HG03060 (cell line): Measurements from ENCODE around the gene KLHL2.
"Not testable (repeated sequence)": the region's sequence is repeated elsewhere in the genome, so short reads cannot be mapped to it uniquely, and the experiment has no call there.

Experiments
- ATAC-seq: cut with Tn5 transposase; IDR thresholded peaks from one replicate; pipeline ENCODE4 v1.9.1; 2021; ENCODE audit warnings: low read depth, moderate number of reproducible peaks; ENCODE audit not compliant: unreplicated experiment

KLHL2 gene

GRCh38 chr4:165229490-165230200 lies 22.3 kb downstream of the KLHL2 start:
- ATAC-seq, result not testable (repeated sequence)

GRCh38 chr4:165232623-165233433 lies 25.5 kb downstream of the KLHL2 start:
- ATAC-seq, result not testable (repeated sequence)

GRCh38 chr4:165234766-165235165 lies 27.4 kb downstream of the KLHL2 start:
- no peak for ATAC-seq

GRCh38 chr4:165236852-165237251 lies 29.5 kb downstream of the KLHL2 start:
- not testable (repeated sequence) for ATAC-seq

GRCh38 chr4:165238041-165238640 lies 30.8 kb downstream of the KLHL2 start:
- ATAC-seq, result peak; percentile 65

- ATAC-seq, result not testable (repeated sequence)
Measured at GRCh38 chr4:165240761-165241160, 33.4 kb downstream of the KLHL2 start.

GRCh38 chr4:165244148-165244547 lies 36.8 kb downstream of the KLHL2 start:
- ATAC-seq, result not testable (repeated sequence)

GRCh38 chr4:165244587-165245186 lies 37.3 kb downstream of the KLHL2 start:
- not testable (repeated sequence) for ATAC-seq

- ATAC-seq, result no peak
Measured at GRCh38 chr4:165248102-165248501, 40.7 kb downstream of the KLHL2 start.

GRCh38 chr4:165248904-165249303 lies 41.5 kb downstream of the KLHL2 start:
- ATAC-seq, result not testable (repeated sequence)

GRCh38 chr4:165254771-165255170 lies 47.4 kb downstream of the KLHL2 start:
- not testable (repeated sequence) for ATAC-seq

GRCh38 chr4:165255439-165255838 lies 48.1 kb downstream of the KLHL2 start:
- ATAC-seq, result peak; percentile 96

GRCh38 chr4:165256074-165256659 lies 48.8 kb downstream of the KLHL2 start:
- ATAC-seq, result not testable (repeated sequence)

GRCh38 chr4:165259776-165260175 lies 52.4 kb downstream of the KLHL2 start:
- ATAC-seq, result not testable (repeated sequence)

- ATAC-seq, result not testable (repeated sequence)
Measured at GRCh38 chr4:165262306-165262705, 54.9 kb downstream of the KLHL2 start.

- ATAC-seq, result not testable (repeated sequence)
Measured at GRCh38 chr4:165263466-165263865, 56.1 kb downstream of the KLHL2 start.

- not testable (repeated sequence) for ATAC-seq
Measured at GRCh38 chr4:165269931-165270330, 62.6 kb downstream of the KLHL2 start.

- ATAC-seq, result not testable (repeated sequence)
Measured at GRCh38 chr4:165273443-165273842, 66.1 kb downstream of the KLHL2 start.

GRCh38 chr4:165275357-165275756 lies 68.0 kb downstream of the KLHL2 start:
- ATAC-seq, result not testable (repeated sequence)

- not testable (repeated sequence) for ATAC-seq
Measured at GRCh38 chr4:165279531-165279930, 72.2 kb downstream of the KLHL2 start.
